ENCODE measurements around the gene ICAM4. TPM values are rescaled to one million over a fixed set of nuclear protein-coding genes. Genes with fewer than 3 reads are reported as not detected.

The ICAM4 gene
- total and polyA plus RNA-seq, 2 of the 8 experiments (the other 6 are each of a cell fraction or from before 2014, with no cell fraction given) = 1.5 to 4.1 TPM

GRCh38 chr19:10255358-10255757 lies 31.4 kb upstream of the ICAM4 start (continued):
- TF ChIP-seq TEAD4 (IDR thresholded peaks at IDR 0.05; ENCODE audit: low read depth, low read length) = no peak
- TF ChIP-seq SIN3A (conservative IDR thresholded peaks at IDR 0.05 in 1 of 2, IDR thresholded peaks at IDR 0.05 in 1 of 2; ENCODE audit: low read depth in 1 of 2, low read length in 2 of 2) = no peak
- TF ChIP-seq SIX5 (IDR thresholded peaks at IDR 0.05; ENCODE audit: low read depth, low read length) = no peak
- no peak for TF ChIP-seq EZH2 (IDR thresholded peaks at IDR 0.05; ENCODE audit: low read depth, low read length, severe bottlenecking)
- no peak for TF ChIP-seq TBP (IDR thresholded peaks at IDR 0.05; ENCODE audit: low read depth, low read length)
- TF ChIP-seq ATF2 (IDR thresholded peaks at IDR 0.05; ENCODE audit: low read length) = no peak
